Stimulated activated CD4-positive, alpha-beta T cell treated with anti-CD3 and anti-CD28 coated beads, Interleukin-1b, Interleukin-23, amount 100 ng/mL, for 1 hour (primary cell): ENCODE measurements around the gene CD36.

Experiments used
- DNase-seq, 2 donors: peaks; one replicate each; pipeline ENCODE4 v3.0.0-alpha.2; 2020; ENCODE audit warnings: low read depth in 2 of 2

Gene CD36

DNA sequence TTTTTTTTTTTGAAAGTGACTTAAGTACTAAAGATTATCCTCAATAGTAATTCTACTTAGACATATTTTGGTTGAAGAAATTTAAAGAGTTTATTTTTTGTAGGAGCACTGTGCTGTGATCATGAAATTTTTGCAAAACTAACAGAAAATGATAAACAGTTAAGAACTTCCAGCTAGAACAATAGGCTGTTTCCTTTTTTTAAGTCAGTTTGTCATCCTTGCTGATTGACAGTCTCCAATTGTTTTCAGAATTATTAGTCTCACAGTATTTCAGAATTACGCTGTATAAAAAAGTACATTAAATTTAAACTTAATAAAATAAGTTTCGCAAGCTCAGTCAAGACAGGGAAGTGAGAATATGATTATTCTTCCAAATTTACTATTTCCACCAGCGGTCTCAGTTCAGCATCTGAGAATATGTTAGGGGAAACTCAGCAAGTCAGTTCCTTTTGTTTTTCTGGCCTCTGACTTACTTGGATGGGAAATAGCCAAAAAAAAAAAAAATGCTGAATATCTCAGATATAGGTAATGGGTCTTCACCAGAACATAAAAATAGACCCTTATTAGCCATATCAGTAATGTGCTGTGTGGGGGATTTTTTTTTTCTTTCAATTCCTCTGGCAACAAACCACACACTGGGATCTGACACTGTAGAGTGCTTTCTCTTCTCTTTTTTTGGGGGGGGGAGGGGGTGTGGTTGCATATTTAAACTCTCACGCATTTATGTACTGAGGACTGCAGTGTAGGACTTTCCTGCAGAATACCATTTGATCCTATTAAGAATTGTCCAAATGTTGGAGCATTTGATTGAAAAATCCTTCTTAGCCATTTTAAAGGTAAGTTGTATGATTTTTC is at the start of gene CD36:
Gene CD36, plus strand, starts transcription at position 732 of the 855 bp plus-strand sequence. CDS start 8,099 bp downstream, outside the sequence.
- DNase-seq = no peak

DNA sequence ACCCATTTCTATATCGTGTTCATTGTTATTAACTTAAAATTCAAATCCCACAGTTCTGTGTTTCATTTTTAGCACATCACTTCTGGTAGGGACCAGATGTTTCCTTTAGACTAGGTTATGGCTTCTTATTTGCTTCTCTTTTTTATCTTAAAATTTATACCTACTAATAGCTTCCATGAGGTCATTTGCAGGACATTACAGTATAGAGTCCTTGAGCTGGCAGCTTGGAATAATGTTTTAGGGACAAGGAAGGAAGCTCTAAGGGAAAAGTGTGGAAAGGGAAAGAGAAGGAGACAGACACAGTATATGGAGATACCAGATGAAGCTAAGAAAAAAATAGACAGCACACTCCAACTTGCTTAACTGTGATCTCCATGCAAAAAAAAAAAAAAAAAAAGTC is 48.8 kb upstream of the CD36 start:
- DNase-seq = no peak

DNA sequence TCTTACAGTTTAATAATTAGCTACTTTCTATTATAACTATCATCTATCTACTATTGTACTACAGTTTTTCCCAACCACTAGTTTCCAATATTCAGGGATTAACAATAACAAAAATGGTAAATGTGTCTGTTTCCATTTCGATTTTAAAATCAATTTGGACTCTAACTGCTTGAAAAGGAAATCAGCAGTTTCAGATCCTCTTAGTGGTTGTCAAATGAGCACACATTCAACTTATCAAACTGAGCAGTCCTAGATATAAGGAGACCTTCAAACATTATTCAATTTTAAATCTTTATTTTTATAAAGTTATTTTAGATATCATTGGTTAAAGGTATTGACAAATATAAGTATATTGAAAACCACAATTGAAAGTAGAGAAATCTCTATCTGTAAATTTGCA is 46.8 kb upstream of the CD36 start:
- no peak for DNase-seq

DNA sequence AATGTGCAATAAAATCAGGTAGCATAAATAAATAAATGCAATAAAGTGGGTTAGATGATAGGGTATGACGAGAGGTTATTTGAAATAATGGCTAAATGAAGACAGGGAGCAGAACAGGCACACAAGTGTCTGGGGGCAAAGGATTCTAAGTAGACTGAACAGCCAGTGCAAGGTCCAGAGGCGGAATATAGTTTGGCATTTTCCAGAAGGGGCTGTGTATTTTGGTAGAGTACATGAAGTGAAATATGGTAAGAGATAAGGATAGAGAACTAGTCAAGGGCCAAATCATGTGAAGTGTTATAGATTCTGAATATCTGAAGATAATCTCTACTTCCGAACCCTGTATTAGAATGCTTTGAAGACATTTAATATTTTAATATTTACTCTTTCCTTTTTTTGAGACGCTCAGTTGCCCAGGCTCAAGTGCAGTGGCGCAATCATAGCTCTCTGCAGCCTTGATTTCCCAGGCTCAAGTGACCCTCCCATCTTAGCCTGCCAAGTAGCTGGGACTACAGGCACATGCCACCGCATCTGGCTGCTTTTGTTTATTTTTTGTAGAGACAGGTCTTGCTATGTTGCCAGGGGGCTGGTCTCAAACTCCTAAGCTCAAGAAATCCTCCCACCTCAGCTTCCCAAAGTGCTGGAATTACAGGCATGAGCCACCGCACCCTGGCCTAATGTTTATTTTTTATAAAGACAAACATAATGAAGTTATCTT is 44.4 kb upstream of the CD36 start:
- DNase-seq = no peak

DNA sequence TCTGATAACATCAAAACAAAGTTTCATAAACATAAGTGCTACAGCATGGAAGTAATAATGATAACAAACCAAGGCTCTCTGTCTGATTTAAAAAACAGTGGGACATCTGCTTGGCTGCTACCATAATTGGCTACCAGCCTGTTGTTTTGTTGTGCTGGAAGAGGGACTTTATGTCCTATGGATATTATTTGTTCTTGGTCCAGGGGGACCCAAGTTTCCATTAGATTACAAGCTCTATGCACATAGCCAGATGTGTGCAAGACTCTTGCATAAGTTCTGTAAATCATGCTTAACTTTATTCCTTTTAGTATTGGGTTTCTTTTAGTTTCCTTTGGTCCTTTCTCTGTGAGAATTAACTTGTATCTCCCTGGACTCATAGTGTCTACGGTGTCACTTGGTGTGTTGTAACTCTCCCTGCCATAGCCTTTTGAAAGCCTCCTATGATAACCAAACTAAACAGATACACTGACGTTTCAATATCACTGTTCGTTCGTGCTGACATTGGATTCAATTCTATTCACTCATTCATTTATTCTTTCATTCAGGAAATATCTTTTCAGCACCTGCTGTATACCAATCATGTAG is 41.4 kb upstream of the CD36 start:
- no peak for DNase-seq

DNA sequence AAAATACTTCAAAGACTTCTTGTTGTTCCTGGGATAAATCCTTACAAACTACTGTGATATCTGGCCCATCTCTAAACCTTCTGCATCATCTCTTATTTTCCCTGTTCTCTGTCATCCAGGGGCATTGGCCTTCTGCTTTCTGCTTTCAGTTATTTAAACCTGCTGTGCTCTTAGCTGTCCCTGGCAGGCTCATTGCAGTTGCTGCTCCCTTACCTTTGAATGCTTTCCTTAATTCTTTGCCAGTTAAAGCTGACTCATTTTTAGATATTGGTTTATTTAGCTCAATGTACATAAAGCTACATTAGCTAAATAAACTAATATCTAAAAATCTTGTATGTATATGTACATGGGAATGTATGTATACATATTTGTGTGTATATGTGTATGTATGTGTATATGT is 40.6 kb upstream of the CD36 start:
- no peak for DNase-seq

DNA sequence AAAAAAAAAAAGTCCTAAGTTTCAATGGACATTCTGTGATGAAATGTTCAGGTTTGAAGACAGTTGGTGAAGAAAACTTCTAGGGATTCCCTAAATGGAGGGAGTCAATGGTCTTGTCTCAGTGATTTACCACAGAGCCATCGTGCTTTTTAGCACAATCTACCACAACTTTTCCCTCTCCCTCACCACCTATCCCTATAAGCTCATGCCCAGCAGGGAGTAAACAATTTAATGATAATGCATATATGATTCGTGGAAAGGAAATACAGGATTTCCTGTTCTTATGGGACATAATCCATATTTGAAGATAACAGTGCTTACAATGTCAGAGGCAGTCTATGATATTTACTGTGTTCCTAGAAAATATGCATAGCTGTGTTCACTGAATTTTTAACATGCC is 38.4 kb upstream of the CD36 start:
- no peak for DNase-seq

DNA sequence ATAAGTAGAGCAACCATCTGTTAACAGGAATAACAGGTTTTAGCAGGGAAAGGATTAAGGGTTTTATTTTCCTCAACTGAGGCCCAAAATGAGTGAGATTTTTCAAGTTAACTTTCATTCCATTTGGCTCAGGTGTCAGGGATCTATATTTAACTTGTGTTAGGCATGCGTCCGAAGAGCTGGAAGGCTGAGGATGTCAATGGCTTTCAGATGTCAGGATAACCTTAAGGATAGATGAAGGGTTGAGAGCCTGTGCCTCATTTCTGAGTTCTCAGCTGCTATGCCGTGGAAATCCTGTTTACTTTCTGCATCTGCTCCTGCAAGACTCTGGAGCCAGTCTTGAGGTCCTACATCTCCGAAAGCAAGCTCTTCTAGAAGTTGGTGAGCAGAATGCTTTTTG is 36.4 kb upstream of the CD36 start:
- DNase-seq = no peak

DNA sequence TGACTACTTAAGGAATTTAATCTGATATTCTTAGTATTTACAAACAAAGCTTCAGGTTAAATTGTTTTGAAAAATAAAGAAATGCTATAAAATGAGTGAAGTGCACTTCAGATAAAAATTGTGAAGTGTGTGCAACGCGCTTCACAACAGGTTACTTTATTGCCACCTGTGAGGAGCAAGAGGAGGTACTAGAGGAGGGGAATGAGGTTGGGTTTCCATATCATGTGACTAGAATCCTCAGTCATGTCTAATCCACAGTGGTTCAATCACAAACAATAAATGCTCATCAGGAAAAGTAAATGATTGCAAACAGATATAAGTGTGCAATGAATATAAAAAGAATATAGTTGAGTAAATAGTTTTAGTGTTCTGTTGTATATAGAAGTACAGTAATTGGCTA is 34.5 kb upstream of the CD36 start:
- DNase-seq = no peak

DNA sequence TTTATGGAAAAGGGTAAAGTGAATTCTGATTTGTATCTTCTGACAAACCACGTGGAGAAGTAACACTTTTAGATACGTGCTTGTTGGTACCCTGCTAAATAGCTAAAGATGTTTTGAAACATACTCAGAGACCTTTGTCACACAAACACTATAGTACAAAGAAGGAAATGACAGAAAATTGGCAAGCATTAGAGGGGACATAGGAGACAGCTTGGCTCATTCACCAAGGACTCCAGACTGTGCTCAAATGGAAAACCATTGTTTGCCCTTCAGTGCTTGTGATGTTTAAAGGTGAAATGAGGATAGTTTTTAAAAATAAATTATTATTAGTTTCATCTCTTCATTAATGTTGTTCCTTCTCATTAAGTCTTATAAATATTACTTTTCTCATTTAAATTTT is 34.0 kb upstream of the CD36 start:
- no peak for DNase-seq

DNA sequence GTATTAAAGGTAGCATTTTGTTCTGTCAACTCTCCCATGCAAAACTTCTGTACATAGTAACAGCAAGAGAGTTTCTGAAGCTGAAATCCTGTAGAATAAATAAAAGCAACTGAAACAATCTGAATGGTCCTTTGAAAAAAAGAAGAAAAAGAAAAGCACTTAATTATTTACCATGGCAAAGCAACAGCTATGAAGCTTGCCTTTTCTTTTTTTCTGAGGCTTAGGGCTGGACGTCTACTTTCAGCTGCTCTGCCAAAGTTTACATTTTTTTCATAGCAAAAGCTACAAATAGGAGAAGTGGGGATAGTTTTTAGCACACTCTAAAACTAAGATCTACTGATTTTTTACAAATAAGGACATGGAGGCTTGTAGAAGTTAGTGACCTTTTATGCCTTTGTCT is 31.3 kb upstream of the CD36 start:
- no peak for DNase-seq

DNA sequence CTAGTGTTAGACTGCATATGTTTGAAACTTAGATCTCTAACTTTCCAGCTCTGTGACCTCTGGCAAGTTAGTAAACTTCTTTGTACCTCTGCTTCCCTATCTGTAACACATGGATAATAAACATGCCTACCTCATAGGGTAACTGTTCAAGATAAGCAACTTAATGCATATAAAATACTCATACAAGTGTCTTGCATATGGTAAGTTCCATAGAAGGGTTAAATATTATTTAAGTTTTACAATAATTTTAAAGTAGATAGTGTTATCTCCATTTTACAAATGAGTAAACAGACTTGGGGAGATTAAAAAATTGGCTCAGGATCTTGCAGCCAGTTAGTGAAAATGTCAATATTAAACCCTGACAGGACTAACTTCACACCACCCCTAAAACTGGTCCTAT is 30.1 kb upstream of the CD36 start:
- DNase-seq = no peak

DNA sequence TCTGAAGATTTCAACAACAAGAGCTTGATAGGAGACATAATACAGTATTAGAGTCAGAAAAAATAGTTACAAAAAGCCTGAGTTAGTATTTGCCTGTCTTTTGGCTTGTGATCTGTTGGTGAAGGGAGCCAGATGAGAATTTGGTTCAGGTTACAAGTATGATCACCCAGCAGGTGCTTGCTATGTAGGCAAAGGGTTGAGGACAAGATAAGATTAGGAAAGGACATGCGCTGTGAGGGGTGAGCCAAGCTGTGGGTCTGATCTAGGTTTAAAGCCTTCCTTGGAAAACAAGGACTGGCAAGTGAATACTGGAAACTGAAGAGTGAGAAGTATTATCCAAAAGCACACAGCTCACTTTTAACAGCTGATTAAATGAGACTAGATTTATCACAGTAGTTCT is 28.7 kb upstream of the CD36 start:
- DNase-seq = no peak

DNA sequence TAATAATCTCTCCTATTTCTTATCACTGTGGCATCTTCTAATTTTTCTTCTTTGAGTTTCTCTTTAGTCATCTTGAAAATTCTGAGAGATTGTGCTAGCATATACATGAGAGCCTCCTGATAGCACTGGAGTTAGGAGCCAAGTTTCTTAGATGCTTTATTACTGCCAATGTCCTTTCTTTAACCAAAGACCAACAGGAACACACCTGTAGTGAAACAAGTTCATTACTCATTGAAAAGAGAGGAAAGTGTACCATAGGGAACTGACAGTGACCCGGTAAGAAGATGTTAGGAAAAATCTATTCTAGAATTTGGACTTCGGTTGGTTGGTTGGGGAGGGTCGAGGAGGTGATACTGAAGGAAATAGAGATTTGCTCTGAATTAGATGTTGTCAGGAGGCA is 27.1 kb upstream of the CD36 start:
- DNase-seq = no peak

DNA sequence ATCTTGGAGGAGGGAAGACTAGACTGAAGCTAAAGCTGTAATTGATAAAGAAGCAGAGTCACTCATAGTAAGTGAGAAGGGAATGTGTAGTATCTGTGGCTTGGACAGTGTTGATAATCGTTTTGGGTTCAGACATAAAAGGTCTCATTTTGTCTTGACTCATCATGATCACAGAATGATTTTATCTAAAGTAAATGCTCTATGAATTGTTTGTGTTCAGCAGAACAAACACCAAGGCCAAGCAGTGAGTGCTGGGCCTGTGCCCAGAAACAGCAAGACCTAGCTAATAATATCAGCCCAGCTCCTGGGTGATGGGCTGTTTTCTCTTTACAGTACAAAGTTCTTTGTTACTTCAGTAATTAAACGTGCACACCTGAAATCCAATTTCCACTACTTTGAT is 26.7 kb upstream of the CD36 start:
- no peak for DNase-seq

DNA sequence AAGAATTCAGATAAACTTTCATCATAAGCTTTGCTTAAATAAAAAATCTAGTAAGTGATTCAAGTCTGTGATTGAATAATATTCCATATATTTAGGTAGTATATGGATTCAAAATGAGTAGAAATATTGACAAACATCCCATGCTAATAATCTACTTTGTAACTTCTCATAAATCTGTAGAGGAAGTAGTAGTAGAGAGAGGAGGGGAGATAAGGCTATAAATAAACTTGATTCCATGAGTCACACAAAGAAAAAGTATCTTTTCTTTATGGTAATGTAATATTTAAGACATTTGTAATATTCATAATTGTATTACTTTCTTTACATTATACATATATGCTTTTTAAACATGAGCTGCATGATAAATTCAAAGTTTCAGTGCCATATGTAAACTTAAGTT is 25.6 kb upstream of the CD36 start:
- DNase-seq = no peak

DNA sequence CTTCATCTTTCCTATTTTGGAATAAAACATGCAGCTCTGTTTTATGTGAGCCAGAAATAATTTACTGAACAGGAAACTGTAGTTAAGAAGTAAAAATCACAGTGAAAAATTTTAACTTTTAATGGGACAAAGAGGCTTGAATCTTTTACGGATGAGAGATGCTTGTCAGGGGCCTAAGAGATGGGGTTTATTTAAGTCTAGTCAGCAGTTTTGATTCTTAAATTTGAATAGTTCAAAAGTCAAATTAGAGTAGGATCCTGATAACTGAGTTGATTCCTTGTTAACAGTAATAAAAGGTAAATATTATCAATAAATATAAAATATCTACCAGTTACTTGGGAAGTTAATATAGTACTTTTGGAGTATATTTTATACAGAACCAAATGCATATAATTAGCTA is 24.9 kb upstream of the CD36 start:
- no peak for DNase-seq

DNA sequence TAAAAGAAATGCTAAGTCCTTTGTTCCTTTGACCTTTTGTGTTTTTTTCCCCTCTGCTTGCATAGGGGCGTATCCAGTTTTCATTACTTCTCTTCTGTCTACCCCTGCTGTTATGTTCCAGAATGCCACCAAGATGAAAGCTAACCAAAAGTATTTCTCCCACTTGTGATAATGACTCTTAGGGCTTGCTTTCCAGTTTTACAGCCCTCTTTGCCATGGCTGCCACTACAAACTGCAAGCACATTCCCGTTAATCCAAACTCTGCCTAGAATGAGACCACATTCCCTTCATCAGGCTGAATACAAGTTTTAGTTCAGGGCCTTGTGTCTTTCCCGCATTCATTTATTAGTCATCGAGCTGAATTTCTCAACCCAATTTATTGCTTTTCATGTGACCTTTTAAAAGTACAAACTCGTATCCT is 23.6 kb upstream of the CD36 start:
- no peak for DNase-seq

DNA sequence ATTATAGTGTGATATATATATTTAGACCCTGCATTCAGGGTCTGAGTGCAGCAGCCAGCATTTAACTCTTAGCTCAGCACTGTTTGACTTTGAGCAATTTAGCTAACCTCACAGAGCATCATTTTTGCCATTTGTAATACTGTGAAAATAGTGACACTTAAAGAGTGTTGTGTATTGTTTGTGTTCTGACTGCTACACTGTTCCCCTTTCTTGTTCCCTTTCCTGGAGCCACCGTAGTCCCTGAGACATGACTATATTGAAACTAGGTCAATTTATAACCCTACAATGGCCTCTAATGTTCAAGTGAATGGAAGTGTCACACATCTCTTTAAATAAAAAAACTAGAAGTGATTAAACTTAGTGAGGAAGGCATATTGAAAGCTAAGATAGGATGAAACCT is 20.3 kb upstream of the CD36 start:
- DNase-seq = no peak

DNA sequence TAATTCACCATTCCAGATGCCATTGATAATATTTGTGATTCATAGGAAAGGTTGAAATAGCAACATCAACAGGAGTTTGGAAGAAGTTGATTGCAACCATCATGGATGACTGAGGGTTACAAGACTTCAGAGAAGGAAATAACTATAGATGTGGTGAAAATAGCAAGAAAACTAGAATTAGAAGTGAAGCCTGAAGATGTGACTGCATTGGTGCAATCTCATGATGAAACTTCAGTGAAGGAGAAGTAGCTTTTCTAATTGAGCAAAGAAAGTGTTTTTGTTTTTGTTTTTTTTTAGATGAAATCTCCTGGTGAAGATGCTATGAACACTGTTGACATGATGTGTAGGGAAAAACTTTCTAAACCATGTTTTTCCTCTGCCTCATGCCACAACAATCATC is 18.7 kb upstream of the CD36 start:
- DNase-seq = no peak

DNA sequence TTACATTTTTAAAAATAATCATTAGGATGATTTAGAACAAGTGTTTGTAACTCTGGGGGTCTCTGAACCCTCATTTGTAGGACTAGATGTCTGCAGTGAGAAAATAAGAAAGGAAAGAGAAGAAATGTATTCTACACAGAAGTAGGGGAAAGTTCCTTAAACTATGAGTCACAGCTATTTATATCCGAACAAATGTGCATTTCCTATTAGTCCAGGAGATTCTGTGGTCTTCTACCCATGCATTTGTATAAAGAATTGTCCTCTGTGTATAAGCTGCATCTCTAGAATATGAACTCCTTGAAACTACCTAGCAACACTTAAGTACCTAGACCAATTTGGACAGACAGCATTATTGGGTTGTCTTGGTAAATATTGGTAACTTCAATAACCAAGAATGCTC is 15.9 kb upstream of the CD36 start:
- no peak for DNase-seq

DNA sequence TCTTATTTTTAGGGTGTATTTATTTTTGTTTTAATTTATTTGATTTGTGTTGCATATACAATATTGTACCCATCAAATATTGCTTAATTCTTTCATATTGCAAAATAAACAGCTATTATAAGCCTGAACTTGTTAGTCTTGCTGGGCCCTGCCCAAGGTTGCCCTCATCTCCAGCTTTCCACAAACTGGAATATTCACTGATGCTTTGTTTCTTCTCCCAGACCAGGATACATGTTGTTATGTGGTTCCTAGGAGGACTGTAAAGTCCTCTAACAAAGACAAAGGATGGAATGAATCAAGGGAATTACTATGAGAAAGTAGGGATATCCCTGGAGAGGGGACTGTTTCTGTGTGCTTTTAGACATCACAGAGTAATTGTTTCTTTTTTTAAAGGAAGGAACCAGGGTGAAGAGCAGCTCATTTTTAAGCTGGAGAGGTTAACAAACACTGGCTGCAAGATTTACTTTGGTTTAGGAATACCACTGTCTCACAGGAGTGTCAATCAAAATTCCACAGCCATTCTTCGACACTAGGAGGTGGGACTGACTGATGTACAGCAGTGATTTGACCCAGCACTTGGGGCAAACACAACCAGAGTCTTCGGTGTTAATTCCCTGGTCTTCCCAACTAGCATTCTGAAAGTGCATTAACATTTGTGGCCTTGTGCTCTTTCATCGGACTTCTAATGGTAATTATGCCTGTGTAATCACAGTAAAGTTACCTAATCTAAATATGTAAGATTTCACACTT is 14.8 kb upstream of the CD36 start:
- no peak for DNase-seq
